Measurements from ENCODE around the gene C4BPB. TPM values are rescaled to one million over a fixed set of nuclear protein-coding genes. Genes with fewer than 3 reads are reported as not detected.
A peak's percentile ranks its signal among the peaks of the same experiment; 100 is the strongest.

Gene C4BPB
- total and polyA plus RNA-seq, 2 donors (not counting 1 experiment from before 2014, with no cell fraction given) = not detected

DNA sequence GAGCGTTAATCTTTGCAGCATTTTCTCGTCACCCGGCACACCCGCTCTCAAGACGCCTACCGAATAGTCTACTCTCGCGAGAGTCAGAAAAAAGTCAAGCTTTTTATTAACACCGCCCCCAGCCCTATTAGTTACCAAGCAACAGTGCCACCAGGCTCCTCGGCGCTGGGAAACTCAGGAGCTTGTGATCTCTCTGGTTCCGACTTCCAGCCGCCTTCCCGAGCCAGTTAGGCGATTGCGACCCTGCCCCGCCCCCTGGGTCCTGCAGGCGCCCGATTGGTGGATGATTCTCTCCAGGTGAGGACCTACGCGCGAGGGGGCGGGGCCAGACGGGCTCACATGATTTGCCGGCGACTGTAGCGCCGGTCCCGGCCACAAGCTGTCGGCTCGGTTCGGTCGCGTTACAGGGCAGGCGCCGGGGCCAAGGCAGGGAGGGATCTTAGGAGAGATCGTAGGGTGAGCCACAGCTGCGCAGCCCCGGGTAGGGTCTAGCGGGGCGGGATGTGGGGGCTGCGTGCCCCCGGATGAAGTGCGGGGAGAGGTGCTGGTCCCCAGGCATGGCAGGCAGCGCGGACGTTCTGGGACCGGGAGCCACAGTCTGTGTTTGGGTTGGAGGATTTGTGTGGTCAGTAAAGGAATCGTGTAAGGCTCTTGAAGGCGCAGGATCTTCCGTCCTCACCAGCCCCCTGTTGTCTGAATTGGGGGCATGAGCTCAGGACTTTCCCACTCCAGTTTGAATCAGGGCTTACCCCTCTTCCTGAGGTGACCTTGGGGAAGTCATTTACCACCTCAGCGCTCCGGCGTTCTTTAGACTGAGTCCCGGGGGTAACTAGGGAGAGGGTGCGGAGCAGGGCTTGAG, 35.5 kb upstream of the C4BPB start, which contains the start of gene PFKFB2:
Gene PFKFB2, plus strand, starts transcription at position 365 of the 859 bp plus-strand sequence. CDS start 1,443 bp downstream, outside the sequence.
- H3K27me3 ChIP-seq (ENCODE audit: control insufficient read depth, insufficient read depth, low read length) = no peaks in the 10 kb centered on the region
- peak; percentile 91 to 95 for DNase-seq (ENCODE audit: low read depth in 2 of 2)
- H3K79me2 ChIP-seq (ENCODE audit: control insufficient read depth, insufficient read depth, low read length) = peaks cover 20% of the 10 kb centered on the region
- H3K36me3 ChIP-seq (ENCODE audit: control insufficient read depth, insufficient read depth, low read length) = peaks cover 5% of the 10 kb centered on the region
- H3K4me1 ChIP-seq (ENCODE audit: control insufficient read depth, extremely low read depth, insufficient read depth, low read length) = no peaks in the 10 kb centered on the region
- peak within 1 kb of the TSS; percentile 74 for H3K4me2 ChIP-seq (ENCODE audit: extremely low read depth, insufficient read depth, low read length)
- H3K9ac ChIP-seq (ENCODE audit: insufficient read depth, low read length) = peak within 1 kb of the TSS; percentile 69
- no peaks in the 10 kb centered on the region for H4K20me1 ChIP-seq (ENCODE audit: control insufficient read depth, extremely low read depth, insufficient read depth, low read length)
- peak within 1 kb of the TSS; percentile 90 for H2AFZ ChIP-seq (ENCODE audit: low read length)
- no peaks in the 10 kb centered on the region for H3K9me3 ChIP-seq (ENCODE audit: control insufficient read depth, insufficient read depth, low read depth, low read length)
- peak in 1 of 2 donors; percentile 4 for TF ChIP-seq CTCF (conservative IDR thresholded peaks at IDR 0.05 in 1 of 2, IDR thresholded peaks at IDR 0.05 in 1 of 2; ENCODE audit: low read depth in 1 of 2, low read length in 2 of 2)
- no peak for TF ChIP-seq EZH2 (IDR thresholded peaks at IDR 0.05; ENCODE audit: low read length, missing control alignments)
- peak within 1 kb of the TSS; percentile 42 for H3K27ac ChIP-seq (ENCODE audit: insufficient read depth, low read length)
- peak within 1 kb of the TSS; percentile 48 to 99 (median 64) for H3K4me3 ChIP-seq (replicated peaks in 1 of 4; ENCODE audit: control extremely low read depth in 1 of 4, insufficient read depth in 1 of 4, low read depth in 3 of 4, low read length in 4 of 4)

GRCh38 chr1:207054491-207054890, 34.2 kb upstream of the C4BPB start:
- no peaks in the 10 kb centered on the region for H3K36me3 ChIP-seq (ENCODE audit: control insufficient read depth, insufficient read depth, low read length)
- H3K27me3 ChIP-seq (ENCODE audit: control insufficient read depth, insufficient read depth, low read length) = no peaks in the 10 kb centered on the region
- no peak overlapping the region for H3K4me3 ChIP-seq (replicated peaks in 1 of 4; ENCODE audit: control extremely low read depth in 1 of 4, insufficient read depth in 1 of 4, low read depth in 3 of 4, low read length in 4 of 4)
- no peaks in the 10 kb centered on the region for H3K9me3 ChIP-seq (ENCODE audit: control insufficient read depth, insufficient read depth, low read depth, low read length)
- DNase-seq (ENCODE audit: low read depth in 2 of 2) = no peak
- no peaks in the 10 kb centered on the region for H3K4me1 ChIP-seq (ENCODE audit: control insufficient read depth, extremely low read depth, insufficient read depth, low read length)
- peaks cover 8% of the 10 kb centered on the region for H3K79me2 ChIP-seq (ENCODE audit: control insufficient read depth, insufficient read depth, low read length)
- no peaks in the 10 kb centered on the region for H4K20me1 ChIP-seq (ENCODE audit: control insufficient read depth, extremely low read depth, insufficient read depth, low read length)
- TF ChIP-seq EZH2 (IDR thresholded peaks at IDR 0.05; ENCODE audit: low read length, missing control alignments) = no peak
- TF ChIP-seq CTCF (conservative IDR thresholded peaks at IDR 0.05 in 1 of 2, IDR thresholded peaks at IDR 0.05 in 1 of 2; ENCODE audit: low read depth in 1 of 2, low read length in 2 of 2) = no peak
- no peak overlapping the region for H3K27ac ChIP-seq (ENCODE audit: insufficient read depth, low read length)
- H2AFZ ChIP-seq (ENCODE audit: low read length) = no peak overlapping the region
- H3K9ac ChIP-seq (ENCODE audit: insufficient read depth, low read length) = no peak overlapping the region
- no peak overlapping the region for H3K4me2 ChIP-seq (ENCODE audit: extremely low read depth, insufficient read depth, low read length)

DNA sequence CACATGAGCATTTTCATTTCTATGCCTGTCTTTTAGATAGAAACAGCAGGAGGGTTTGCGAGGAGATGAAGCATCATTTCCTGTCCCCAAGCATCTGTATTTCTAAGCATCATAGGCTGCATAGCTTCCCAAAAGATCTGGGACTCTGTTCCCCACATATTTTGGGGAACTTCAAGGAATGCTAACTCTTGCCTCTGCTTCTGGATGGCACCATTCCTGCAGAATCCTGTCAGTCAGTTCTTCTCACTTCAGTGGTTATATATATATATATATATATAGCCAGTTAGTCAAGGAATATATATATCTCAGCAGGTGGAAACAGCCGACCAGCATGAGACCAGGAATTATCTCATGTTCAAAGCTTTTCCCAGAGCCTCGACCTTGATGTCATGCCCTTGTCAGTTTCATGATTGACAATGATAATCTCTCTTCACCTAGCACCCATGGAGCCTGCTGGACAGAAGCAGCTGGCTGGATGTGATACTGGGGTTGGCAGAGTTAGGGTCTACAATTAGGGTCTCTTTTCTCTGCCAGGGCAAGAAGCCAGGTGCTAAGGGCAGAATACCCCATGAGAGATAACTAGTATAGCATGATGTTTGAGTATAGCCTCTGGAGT, 33.2 kb upstream of the C4BPB start:
- no peak for TF ChIP-seq CTCF (conservative IDR thresholded peaks at IDR 0.05 in 1 of 2, IDR thresholded peaks at IDR 0.05 in 1 of 2; ENCODE audit: low read depth in 1 of 2, low read length in 2 of 2)
- TF ChIP-seq EZH2 (IDR thresholded peaks at IDR 0.05; ENCODE audit: low read length, missing control alignments) = no peak
- no peaks in the 10 kb centered on the region for H3K27me3 ChIP-seq (ENCODE audit: control insufficient read depth, insufficient read depth, low read length)
- DNase-seq (ENCODE audit: low read depth in 2 of 2) = no peak

More for the DNA sequence above, 33.2 kb upstream of the C4BPB start:
- H3K9me3 ChIP-seq (ENCODE audit: control insufficient read depth, insufficient read depth, low read depth, low read length) = no peaks in the 10 kb centered on the region
- H3K9ac ChIP-seq (ENCODE audit: insufficient read depth, low read length) = no peak overlapping the region
- H3K27ac ChIP-seq (ENCODE audit: insufficient read depth, low read length) = no peak overlapping the region
- H3K4me2 ChIP-seq (ENCODE audit: extremely low read depth, insufficient read depth, low read length) = no peak overlapping the region
- no peak overlapping the region for H3K4me3 ChIP-seq (replicated peaks in 1 of 4; ENCODE audit: control extremely low read depth in 1 of 4, insufficient read depth in 1 of 4, low read depth in 3 of 4, low read length in 4 of 4)
- H2AFZ ChIP-seq (ENCODE audit: low read length) = no peak overlapping the region
- H3K4me1 ChIP-seq (ENCODE audit: control insufficient read depth, extremely low read depth, insufficient read depth, low read length) = no peaks in the 10 kb centered on the region
- no peaks in the 10 kb centered on the region for H3K36me3 ChIP-seq (ENCODE audit: control insufficient read depth, insufficient read depth, low read length)
- H4K20me1 ChIP-seq (ENCODE audit: control insufficient read depth, extremely low read depth, insufficient read depth, low read length) = no peaks in the 10 kb centered on the region
- H3K79me2 ChIP-seq (ENCODE audit: control insufficient read depth, insufficient read depth, low read length) = peaks cover under 1% of the 10 kb centered on the region
